ENCODE data around the gene HSFX1. TPM values are rescaled to one million over a fixed set of nuclear protein-coding genes. Genes with fewer than 3 reads are reported as not detected.
"Not testable (repeated sequence)": the region's sequence is repeated elsewhere in the genome, so short reads cannot be mapped to it uniquely, and the experiment has no call there.

HSFX1 gene
- total and polyA plus RNA-seq, 2 donors from 2014 or later, result 0.98 TPM; not detected in 1

- Histone ChIP-seq H3K9me3 (ENCODE audit: control insufficient read depth in 2 of 3, insufficient read depth in 1 of 3, low read length in 3 of 3) (no peaks in the 10 kb centered on the region), H3K9ac (ENCODE audit: low read length in 3 of 3) (no peak overlapping the region), H3K4me1 (ENCODE audit: control insufficient read depth in 2 of 3, insufficient read depth in 2 of 3, low read depth in 1 of 3, low read length in 3 of 3) (no peaks in the 10 kb centered on the region), H3K36me3 (ENCODE audit: control insufficient read depth in 2 of 3, insufficient read depth in 3 of 3, low read length in 3 of 3) (no peaks in the 10 kb centered on the region), H3K27ac (ENCODE audit: low read depth in 2 of 2, low read length in 2 of 2) (no peak overlapping the region), H3K4me3 (ENCODE audit: low read length in 3 of 3) (no peak overlapping the region), H3K27me3 (ENCODE audit: control insufficient read depth, insufficient read depth, low read length) (no peaks in the 10 kb centered on the region)
- DNase-seq, result no peak
- intact Hi-C loops (cut with DNase I), result no loop called here
- no peak for TF ChIP-seq CTCF (IDR thresholded peaks at IDR 0.05; ENCODE audit: borderline replicate concordance, extremely low read depth, insufficient read depth)
- no peak for FAIRE-seq
Observed at GRCh38 chrX:149758068-149758714, 15.7 kb upstream of the HSFX1 start.

GRCh38 chrX:149758715-149759078 lies 15.2 kb upstream of the HSFX1 start:
- H3K4me1 ChIP-seq (ENCODE audit: control insufficient read depth in 2 of 3, insufficient read depth in 2 of 3, low read depth in 1 of 3, low read length in 3 of 3); H3K9ac ChIP-seq (ENCODE audit: low read length in 3 of 3); FAIRE-seq; H3K27ac ChIP-seq (ENCODE audit: low read depth in 2 of 2, low read length in 2 of 2); intact Hi-C loops (cut with DNase I); H3K9me3 ChIP-seq (ENCODE audit: control insufficient read depth in 2 of 3, insufficient read depth in 1 of 3, low read length in 3 of 3); DNase-seq; H3K4me3 ChIP-seq (ENCODE audit: low read length in 3 of 3); H3K36me3 ChIP-seq (ENCODE audit: control insufficient read depth in 2 of 3, insufficient read depth in 3 of 3, low read length in 3 of 3); H3K27me3 ChIP-seq (ENCODE audit: control insufficient read depth, insufficient read depth, low read length): not testable (repeated sequence)

GRCh38 chrX:149759824-149760223 lies 14.0 kb upstream of the HSFX1 start:
- Histone ChIP-seq H3K27ac (ENCODE audit: low read depth in 2 of 2, low read length in 2 of 2) (no peak overlapping the region), H3K27me3 (ENCODE audit: control insufficient read depth, insufficient read depth, low read length) (no peaks in the 10 kb centered on the region), H3K4me1 (ENCODE audit: control insufficient read depth in 2 of 3, insufficient read depth in 2 of 3, low read depth in 1 of 3, low read length in 3 of 3) (no peaks in the 10 kb centered on the region), H3K9me3 (ENCODE audit: control insufficient read depth in 2 of 3, insufficient read depth in 1 of 3, low read length in 3 of 3) (no peaks in the 10 kb centered on the region), H3K9ac (ENCODE audit: low read length in 3 of 3) (no peak overlapping the region), H3K36me3 (ENCODE audit: control insufficient read depth in 2 of 3, insufficient read depth in 3 of 3, low read length in 3 of 3) (no peaks in the 10 kb centered on the region), H3K4me3 (ENCODE audit: low read length in 3 of 3) (no peak overlapping the region)
- no peak for FAIRE-seq
- no peak for DNase-seq
- intact Hi-C loops (cut with DNase I), result no loop called here
- no peak for TF ChIP-seq CTCF (IDR thresholded peaks at IDR 0.05; ENCODE audit: borderline replicate concordance, extremely low read depth, insufficient read depth)

GRCh38 chrX:149760965-149761364 lies 12.9 kb upstream of the HSFX1 start:
- H3K9me3 ChIP-seq (ENCODE audit: control insufficient read depth in 2 of 3, insufficient read depth in 1 of 3, low read length in 3 of 3), result no peaks in the 10 kb centered on the region
- FAIRE-seq, result no peak
- H3K27me3 ChIP-seq (ENCODE audit: control insufficient read depth, insufficient read depth, low read length), result no peaks in the 10 kb centered on the region
- H3K4me1 ChIP-seq (ENCODE audit: control insufficient read depth in 2 of 3, insufficient read depth in 2 of 3, low read depth in 1 of 3, low read length in 3 of 3), result no peaks in the 10 kb centered on the region
- H3K4me3 ChIP-seq (ENCODE audit: low read length in 3 of 3), result no peak overlapping the region
- H3K27ac ChIP-seq (ENCODE audit: low read depth in 2 of 2, low read length in 2 of 2), result no peak overlapping the region
- intact Hi-C loops (cut with DNase I), result no loop called here
- H3K36me3 ChIP-seq (ENCODE audit: control insufficient read depth in 2 of 3, insufficient read depth in 3 of 3, low read length in 3 of 3), result no peaks in the 10 kb centered on the region
- H3K9ac ChIP-seq (ENCODE audit: low read length in 3 of 3), result no peak overlapping the region
- TF ChIP-seq CTCF (IDR thresholded peaks at IDR 0.05; ENCODE audit: borderline replicate concordance, extremely low read depth, insufficient read depth), result no peak
- DNase-seq, result no peak

- H3K27ac ChIP-seq (ENCODE audit: low read depth in 2 of 2, low read length in 2 of 2); H3K4me1 ChIP-seq (ENCODE audit: control insufficient read depth in 2 of 3, insufficient read depth in 2 of 3, low read depth in 1 of 3, low read length in 3 of 3); H3K9ac ChIP-seq (ENCODE audit: low read length in 3 of 3); intact Hi-C loops (cut with DNase I); DNase-seq; FAIRE-seq; H3K4me3 ChIP-seq (ENCODE audit: low read length in 3 of 3); H3K27me3 ChIP-seq (ENCODE audit: control insufficient read depth, insufficient read depth, low read length); H3K9me3 ChIP-seq (ENCODE audit: control insufficient read depth in 2 of 3, insufficient read depth in 1 of 3, low read length in 3 of 3); H3K36me3 ChIP-seq (ENCODE audit: control insufficient read depth in 2 of 3, insufficient read depth in 3 of 3, low read length in 3 of 3): not testable (repeated sequence)
Observed at GRCh38 chrX:149761858-149762674, 11.8 kb upstream of the HSFX1 start.

Measured in kidney (tissue), 14 donors.